Large intestine (tissue), 3 donors: ENCODE measurements around the gene ZNF750. TPM values are rescaled to one million over a fixed set of nuclear protein-coding genes. Genes with fewer than 3 reads are reported as not detected.
"Not testable (repeated sequence)": the region's sequence is repeated elsewhere in the genome, so short reads cannot be mapped to it uniquely, and the experiment has no call there.

ENCODE experiments used
- DNase-seq, 2 donors: peaks; one replicate each; pipeline versions ENCODE4 v3.0.0 to v3.0.0-alpha.2; 2013
- H3K27ac ChIP-seq: one replicate; pipeline ENCODE4 v1.5.1; 2013; ENCODE audit warnings: low read length
- H3K27me3 ChIP-seq: 2 replicates; pipeline ENCODE4 v1.6.1; 2013; ENCODE audit warnings: low read length; ENCODE audit not compliant: control insufficient read depth, insufficient read depth
- H3K36me3 ChIP-seq: 2 replicates; pipeline ENCODE4 v1.6.1; 2013; ENCODE audit warnings: low read length; ENCODE audit not compliant: control insufficient read depth, insufficient read depth
- H3K4me1 ChIP-seq: one replicate; pipeline ENCODE4 v1.6.1; 2013; ENCODE audit warnings: low read length; ENCODE audit not compliant: control insufficient read depth, insufficient read depth
- H3K4me3 ChIP-seq: one replicate; pipeline ENCODE4 v1.5.1; 2013; ENCODE audit warnings: low read length
- H3K9me3 ChIP-seq: one replicate; pipeline ENCODE4 v1.6.1; 2013; ENCODE audit warnings: mild to moderate bottlenecking, low read depth, low read length, moderate library complexity; ENCODE audit not compliant: control insufficient read depth
- WGBS: methylation state at CpG from one replicate; pipeline ENCODE4 v1.1.5; 2013; ENCODE audit warnings: low lambda C conversion rate; ENCODE audit not compliant: insufficient coverage; 5-methylcytosine and 5-hydroxymethylcytosine counted together
- polyA plus RNA-seq: library from polyadenylated mRNA; unstranded; fragments of 120-200 nt; gene quantifications from one replicate; pipeline ENCODE4 v1.2.1, GENCODE V29; 2013

Gene ZNF750
- polyA plus RNA-seq, 1 donor, result 0.18 TPM

GRCh38 chr17:82793974-82794630, 45.7 kb downstream of the ZNF750 start:
- Histone ChIP-seq H3K27me3 (no peaks in the 10 kb centered on the region), H3K27ac (no peak overlapping the region), H3K4me1 (no peaks in the 10 kb centered on the region), H3K9me3 (no peaks in the 10 kb centered on the region), H3K4me3 (no peak overlapping the region), H3K36me3 (peaks cover 17% of the 10 kb centered on the region)
- DNase-seq, result no peak
- no CpG with 5 or more reads among the region's 15 CpGs for WGBS

GRCh38 chr17:82791532-82791931, 48.3 kb downstream of the ZNF750 start:
- no peak for DNase-seq
- Histone ChIP-seq H3K9me3 (no peaks in the 10 kb centered on the region), H3K4me3 (no peak overlapping the region), H3K4me1 (no peaks in the 10 kb centered on the region), H3K27ac (no peak overlapping the region), H3K27me3 (no peaks in the 10 kb centered on the region), H3K36me3 (peaks cover 19% of the 10 kb centered on the region)
- no CpG with 5 or more reads among the region's 12 CpGs for WGBS

GRCh38 chr17:82790391-82790790, 49.4 kb downstream of the ZNF750 start:
- no peak for DNase-seq
- Histone ChIP-seq H3K4me1 (no peaks in the 10 kb centered on the region), H3K36me3 (peaks cover 20% of the 10 kb centered on the region), H3K27ac (no peak overlapping the region), H3K27me3 (no peaks in the 10 kb centered on the region), H3K9me3 (no peaks in the 10 kb centered on the region), H3K4me3 (no peak overlapping the region)
- no CpG with 5 or more reads among the region's 13 CpGs for WGBS

DNA sequence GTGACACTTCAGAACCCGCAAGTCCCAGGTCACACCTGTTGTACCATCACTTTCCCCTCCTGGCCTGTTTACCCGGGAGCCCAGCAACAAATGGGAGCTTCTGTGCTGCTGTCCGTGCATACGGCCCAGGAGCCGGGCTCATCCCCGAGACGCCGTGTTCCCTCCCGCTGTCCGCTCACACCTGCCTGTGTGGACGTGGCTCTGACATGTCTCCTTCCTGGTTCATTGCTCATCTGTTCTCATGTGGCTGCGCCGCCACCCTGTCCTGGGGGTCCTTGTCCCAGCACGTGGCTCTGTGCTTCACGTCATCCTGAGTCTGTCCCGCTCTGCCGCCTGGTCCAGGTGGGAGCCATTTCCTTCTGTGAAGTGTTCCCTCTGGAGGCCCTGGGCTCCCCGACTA, 50.0 kb downstream of the ZNF750 start:
- no peaks in the 10 kb centered on the region for H3K4me1 ChIP-seq
- WGBS, result no CpG with 5 or more reads among the region's 18 CpGs
- no peak overlapping the region for H3K4me3 ChIP-seq
- no peak for DNase-seq
- no peak overlapping the region for H3K27ac ChIP-seq
- peaks cover 20% of the 10 kb centered on the region for H3K36me3 ChIP-seq
- no peaks in the 10 kb centered on the region for H3K9me3 ChIP-seq
- H3K27me3 ChIP-seq, result no peaks in the 10 kb centered on the region

- no peaks in the 10 kb centered on the region for H3K9me3 ChIP-seq
- no peak overlapping the region for H3K4me3 ChIP-seq
- no CpG with 5 or more reads among the region's 19 CpGs for WGBS
- H3K27me3 ChIP-seq, result no peaks in the 10 kb centered on the region
- H3K4me1 ChIP-seq, result no peaks in the 10 kb centered on the region
- H3K27ac ChIP-seq, result no peak overlapping the region
- no peak for DNase-seq
- peaks cover 26% of the 10 kb centered on the region for H3K36me3 ChIP-seq
Measured at GRCh38 chr17:82789051-82789592, 50.7 kb downstream of the ZNF750 start.

- H3K4me1 ChIP-seq, result no peaks in the 10 kb centered on the region
- no CpG with 5 or more reads among the region's 18 CpGs for WGBS
- no peak overlapping the region for H3K27ac ChIP-seq
- no peak for DNase-seq
- H3K9me3 ChIP-seq, result no peaks in the 10 kb centered on the region
- H3K4me3 ChIP-seq, result no peak overlapping the region
- no peaks in the 10 kb centered on the region for H3K27me3 ChIP-seq
- peaks cover 34% of the 10 kb centered on the region for H3K36me3 ChIP-seq
Measured at GRCh38 chr17:82788206-82789001, 51.4 kb downstream of the ZNF750 start.

DNA sequence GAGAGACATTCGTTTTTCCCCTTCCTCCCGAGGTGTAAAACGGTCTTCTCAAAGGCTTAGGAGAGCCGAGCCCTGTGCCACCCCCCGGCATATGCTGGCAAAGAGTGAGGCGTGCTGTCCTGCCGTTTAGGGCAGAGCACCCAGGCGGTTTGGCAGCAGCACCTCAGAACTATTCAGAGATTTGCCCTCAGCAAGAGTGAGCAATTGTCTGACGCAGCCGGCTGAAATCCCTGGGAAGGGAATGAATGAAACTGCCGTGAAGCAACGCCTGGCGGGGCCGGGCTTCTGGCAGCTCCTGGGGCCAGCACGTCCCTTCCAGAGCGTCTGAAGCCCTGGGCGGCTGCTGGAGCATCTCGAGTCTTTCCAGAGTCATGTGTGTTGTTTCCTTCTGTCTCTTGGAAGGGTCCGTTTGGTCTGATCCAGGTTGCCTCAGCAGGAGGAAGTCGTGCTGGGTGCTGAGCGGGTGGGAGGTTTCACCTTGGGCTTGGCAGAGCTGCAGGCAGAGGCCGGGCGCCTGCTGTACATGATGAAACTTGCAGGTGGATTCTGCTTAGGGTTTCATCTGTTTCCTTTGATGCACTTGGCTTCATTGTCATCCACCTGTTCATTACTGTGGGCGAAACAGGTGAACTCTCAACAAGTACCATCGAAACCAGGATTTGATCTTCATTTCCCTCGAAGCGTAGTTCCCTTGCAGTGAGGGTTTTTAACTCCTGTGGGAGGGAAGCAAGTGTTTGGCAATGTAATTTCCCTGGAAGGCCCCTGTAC, 52.6 kb downstream of the ZNF750 start:
- Histone ChIP-seq H3K4me3 (no peak overlapping the region), H3K27me3 (no peaks in the 10 kb centered on the region), H3K36me3 (peaks cover 40% of the 10 kb centered on the region), H3K9me3 (no peaks in the 10 kb centered on the region), H3K27ac (no peak overlapping the region), H3K4me1 (no peaks in the 10 kb centered on the region)
- no peak for DNase-seq
- 100% methylated on average over 1 of the region's 27 CpGs for WGBS

GRCh38 chr17:82786427-82786826, 53.4 kb downstream of the ZNF750 start:
- Histone ChIP-seq H3K27ac (no peak overlapping the region), H3K9me3 (no peaks in the 10 kb centered on the region), H3K27me3 (no peaks in the 10 kb centered on the region), H3K4me3 (no peak overlapping the region), H3K36me3 (peaks cover 37% of the 10 kb centered on the region), H3K4me1 (no peaks in the 10 kb centered on the region)
- DNase-seq, result no peak
- no CpG with 5 or more reads among the region's 10 CpGs for WGBS

DNA sequence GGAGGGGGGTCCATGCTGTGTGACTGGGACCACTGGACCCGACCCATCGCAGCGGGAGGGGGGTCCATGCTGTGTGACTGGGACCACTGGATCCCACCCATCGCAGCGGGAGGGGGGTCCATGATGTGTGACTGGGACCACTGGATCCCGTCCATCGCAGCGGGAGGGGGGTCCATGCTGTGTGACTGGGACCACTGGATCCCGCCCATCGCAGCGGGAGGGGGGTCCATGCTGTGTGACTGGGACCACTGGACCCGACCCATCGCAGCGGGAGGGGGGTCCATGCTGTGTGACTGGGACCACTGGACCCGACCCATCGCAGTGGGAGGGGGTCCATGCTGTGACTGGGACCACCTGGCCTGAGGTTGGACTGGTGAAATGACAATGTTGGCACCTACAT, 54.2 kb downstream of the ZNF750 start:
- not testable (repeated sequence) for H3K9me3 ChIP-seq, DNase-seq, H3K4me1 ChIP-seq, H3K27ac ChIP-seq, H3K27me3 ChIP-seq, H3K4me3 ChIP-seq
- peaks cover 34% of the 10 kb centered on the region for H3K36me3 ChIP-seq
- no CpG with 5 or more reads among the region's 16 CpGs for WGBS

GRCh38 chr17:82783498-82783897, 56.3 kb downstream of the ZNF750 start:
- Histone ChIP-seq H3K4me3 (no peak overlapping the region), H3K36me3 (peaks cover 35% of the 10 kb centered on the region), H3K27me3 (no peaks in the 10 kb centered on the region), H3K9me3 (no peaks in the 10 kb centered on the region), H3K27ac (no peak overlapping the region), H3K4me1 (no peaks in the 10 kb centered on the region)
- 84% methylated on average over 3 of the region's 18 CpGs for WGBS
- DNase-seq, result no peak
